Loucy (cell line): ENCODE results near the gene FOXRED2.
A peak's percentile ranks its signal among the peaks of the same experiment; 100 is the strongest.
"Not testable (repeated sequence)": the region's sequence is repeated elsewhere in the genome, so short reads cannot be mapped to it uniquely, and the experiment has no call there.

Experiments used
- H2AFZ ChIP-seq: fragments of 200-600 bp; sonication (generic); 2 replicates; pipeline ENCODE4 v1.6.0; 2016; ENCODE audit warnings: antibody characterized with exemption, mild to moderate bottlenecking, low read length, moderate library complexity
- H3F3A ChIP-seq: fragments of 200-600 bp; 2 replicates; pipeline ENCODE4 v1.6.0; 2016; ENCODE audit warnings: antibody characterized with exemption, low read depth, mild to moderate bottlenecking
- H3K27me3 ChIP-seq: fragments of 200-600 bp; sonication (generic); 2 replicates; pipeline ENCODE4 v1.6.1; 2014; ENCODE audit warnings: low read length, mild to moderate bottlenecking; ENCODE audit not compliant: insufficient read depth, poor library complexity, severe bottlenecking
- H3K36me3 ChIP-seq: fragments of 200-600 bp; sonication (generic); 2 replicates; pipeline ENCODE4 v1.6.1; 2016; ENCODE audit warnings: low read length; ENCODE audit not compliant: insufficient read depth
- H3K4me1 ChIP-seq: fragments of 200-600 bp; sonication (generic); 2 replicates; pipeline ENCODE4 v1.5.1; 2014; ENCODE audit warnings: low read length, mild to moderate bottlenecking; ENCODE audit not compliant: insufficient read depth, poor library complexity, severe bottlenecking
- H3K4me2 ChIP-seq: fragments of 200-600 bp; sonication (generic); 2 replicates; pipeline ENCODE4 v1.6.0; 2014; ENCODE audit warnings: antibody characterized with exemption, low read length, low read depth, mild to moderate bottlenecking; ENCODE audit not compliant: poor library complexity, severe bottlenecking
- H3K4me3 ChIP-seq: fragments of 200-600 bp; sonication (generic); 2 replicates; pipeline ENCODE4 v1.5.1; 2014; ENCODE audit warnings: low read length, mild to moderate bottlenecking, mixed read lengths; ENCODE audit not compliant: poor library complexity, severe bottlenecking
- H3K79me2 ChIP-seq: fragments of 200-600 bp; sonication (generic); 2 replicates; pipeline ENCODE4 v1.6.1; 2014; ENCODE audit warnings: low read length; ENCODE audit not compliant: insufficient read depth
- H3K9ac ChIP-seq: fragments of 200-600 bp; sonication (generic); 2 replicates; pipeline ENCODE4 v1.6.0; 2014; ENCODE audit warnings: mild to moderate bottlenecking, low read depth, low read length, moderate library complexity; ENCODE audit not compliant: poor library complexity, severe bottlenecking
- H3K9me2 ChIP-seq: fragments of 200-600 bp; sonication (generic); replicated peaks from 2 replicates; pipeline ENCODE4 v1.6.1; 2016; ENCODE audit warnings: low read depth, low read length, mixed read lengths
- H3K9me3 ChIP-seq: fragments of 200-600 bp; sonication (generic); 2 replicates; pipeline ENCODE4 v1.6.1; 2014; ENCODE audit warnings: mild to moderate bottlenecking, antibody characterized with exemption, low read length, low read depth; ENCODE audit not compliant: insufficient read depth
- H4K20me1 ChIP-seq: fragments of 200-600 bp; sonication (generic); 2 replicates; pipeline ENCODE4 v1.6.0; 2014; ENCODE audit warnings: antibody characterized with exemption, low read length, mild to moderate bottlenecking; ENCODE audit not compliant: insufficient read depth, poor library complexity, severe bottlenecking
- EZH2phosphoT487 ChIP-seq: fragments of 200-600 bp; IDR thresholded peaks from 2 replicates; pipeline ENCODE4 v1.6.1; 2018; ENCODE audit warnings: antibody characterized with exemption, mild to moderate bottlenecking, moderate library complexity, borderline replicate concordance
- TF ChIP-seq, protein P1 (sequence below): fragments of 200-600 bp; sonication (generic); conservative IDR thresholded peaks from 2 replicates; pipeline ENCODE4 v1.5.1; 2014; ENCODE audit warnings: mild to moderate bottlenecking, antibody characterized with exemption, low read length

FOXRED2 gene

DNA sequence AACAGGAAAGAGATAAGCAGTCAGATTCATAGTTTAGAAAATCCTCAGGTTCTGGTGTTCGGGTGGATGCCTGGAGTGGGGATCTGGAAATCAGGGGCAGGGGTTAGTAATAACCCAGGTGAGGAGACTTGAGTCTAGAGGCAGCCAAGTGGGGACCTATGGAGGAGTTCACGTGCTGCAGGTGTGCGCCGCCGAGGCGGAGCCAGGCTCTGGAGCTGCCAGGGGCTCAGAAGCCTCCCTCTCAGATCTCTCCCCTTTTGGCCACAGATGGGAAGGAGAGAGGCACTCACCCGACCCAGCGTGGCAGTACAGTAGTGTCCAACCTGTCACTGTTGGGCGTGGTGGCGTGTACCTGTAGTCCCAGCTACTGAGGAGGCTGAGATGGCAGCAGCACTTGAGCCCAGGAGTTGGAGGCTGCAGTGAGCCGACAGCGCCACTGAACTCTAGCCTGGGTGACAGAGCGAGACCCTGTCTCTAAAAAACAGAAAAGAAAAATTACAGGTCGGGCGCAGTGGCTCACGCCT is 52.9 kb downstream of the FOXRED2 start:
- peak overlapping the region; percentile 86 for H3K9ac ChIP-seq
- peak overlapping the region; percentile 83 for H3K4me2 ChIP-seq
- peak overlapping the region; percentile 84 for H3K4me3 ChIP-seq
- no peaks in the 10 kb centered on the region for H4K20me1 ChIP-seq
- no peak overlapping the region for H2AFZ ChIP-seq
- H3K27me3 ChIP-seq = no peaks in the 10 kb centered on the region
- H3K9me3 ChIP-seq = no peaks in the 10 kb centered on the region
- no peaks in the 10 kb centered on the region for H3K9me2 ChIP-seq
- H3K4me1 ChIP-seq = peaks cover 70% of the 10 kb centered on the region
- TF ChIP-seq EZH2phosphoT487 = no peak
- TF ChIP-seq, protein P1, sequence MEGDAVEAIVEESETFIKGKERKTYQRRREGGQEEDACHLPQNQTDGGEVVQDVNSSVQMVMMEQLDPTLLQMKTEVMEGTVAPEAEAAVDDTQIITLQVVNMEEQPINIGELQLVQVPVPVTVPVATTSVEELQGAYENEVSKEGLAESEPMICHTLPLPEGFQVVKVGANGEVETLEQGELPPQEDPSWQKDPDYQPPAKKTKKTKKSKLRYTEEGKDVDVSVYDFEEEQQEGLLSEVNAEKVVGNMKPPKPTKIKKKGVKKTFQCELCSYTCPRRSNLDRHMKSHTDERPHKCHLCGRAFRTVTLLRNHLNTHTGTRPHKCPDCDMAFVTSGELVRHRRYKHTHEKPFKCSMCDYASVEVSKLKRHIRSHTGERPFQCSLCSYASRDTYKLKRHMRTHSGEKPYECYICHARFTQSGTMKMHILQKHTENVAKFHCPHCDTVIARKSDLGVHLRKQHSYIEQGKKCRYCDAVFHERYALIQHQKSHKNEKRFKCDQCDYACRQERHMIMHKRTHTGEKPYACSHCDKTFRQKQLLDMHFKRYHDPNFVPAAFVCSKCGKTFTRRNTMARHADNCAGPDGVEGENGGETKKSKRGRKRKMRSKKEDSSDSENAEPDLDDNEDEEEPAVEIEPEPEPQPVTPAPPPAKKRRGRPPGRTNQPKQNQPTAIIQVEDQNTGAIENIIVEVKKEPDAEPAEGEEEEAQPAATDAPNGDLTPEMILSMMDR = no peak
- H3K79me2 ChIP-seq = peaks cover 12% of the 10 kb centered on the region
- peaks cover 10% of the 10 kb centered on the region for H3F3A ChIP-seq
- no peaks in the 10 kb centered on the region for H3K36me3 ChIP-seq

DNA sequence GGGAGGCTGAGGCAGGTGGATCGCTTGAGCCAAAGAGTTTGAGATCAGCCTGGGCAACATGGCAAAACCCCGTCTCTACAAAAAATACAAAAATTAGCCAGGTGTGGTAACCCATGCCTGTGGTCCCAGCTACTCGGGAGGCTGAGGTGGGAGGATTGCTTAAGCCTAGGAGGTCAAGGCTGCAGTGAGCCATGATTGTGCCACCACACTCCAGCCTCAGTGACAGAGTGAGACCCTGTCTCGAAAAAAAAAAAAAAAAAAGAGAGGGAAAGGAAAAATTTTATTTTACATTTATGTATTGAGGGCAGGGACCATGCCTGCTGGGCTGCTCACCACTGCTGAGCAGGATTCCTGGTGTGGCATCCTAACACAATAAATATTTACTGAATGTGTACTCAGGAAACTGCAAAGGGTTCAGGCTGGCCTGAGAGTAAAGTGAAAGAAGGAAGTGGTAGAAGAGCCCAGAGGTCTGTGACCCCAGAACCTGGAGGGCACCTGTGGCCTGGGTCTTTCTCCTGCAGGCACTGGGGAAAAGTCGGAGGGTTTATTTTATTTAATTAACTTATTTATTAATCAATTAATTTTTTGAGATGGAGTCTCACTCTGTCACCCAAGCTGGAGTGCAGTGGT is 53.7 kb downstream of the FOXRED2 start:
- Histone ChIP-seq H3K4me2 (peak overlapping the region; percentile 67), H3K4me3 (peak overlapping the region; percentile 51), H3K9ac (peak overlapping the region; percentile 62), H3K4me1 (peaks cover 74% of the 10 kb centered on the region), H3K79me2 (peaks cover 12% of the 10 kb centered on the region)
- H3K9me2 ChIP-seq, H3K36me3 ChIP-seq, H3K27me3 ChIP-seq, H3F3A ChIP-seq, H2AFZ ChIP-seq, H3K9me3 ChIP-seq, H4K20me1 ChIP-seq: not testable (repeated sequence)

DNA sequence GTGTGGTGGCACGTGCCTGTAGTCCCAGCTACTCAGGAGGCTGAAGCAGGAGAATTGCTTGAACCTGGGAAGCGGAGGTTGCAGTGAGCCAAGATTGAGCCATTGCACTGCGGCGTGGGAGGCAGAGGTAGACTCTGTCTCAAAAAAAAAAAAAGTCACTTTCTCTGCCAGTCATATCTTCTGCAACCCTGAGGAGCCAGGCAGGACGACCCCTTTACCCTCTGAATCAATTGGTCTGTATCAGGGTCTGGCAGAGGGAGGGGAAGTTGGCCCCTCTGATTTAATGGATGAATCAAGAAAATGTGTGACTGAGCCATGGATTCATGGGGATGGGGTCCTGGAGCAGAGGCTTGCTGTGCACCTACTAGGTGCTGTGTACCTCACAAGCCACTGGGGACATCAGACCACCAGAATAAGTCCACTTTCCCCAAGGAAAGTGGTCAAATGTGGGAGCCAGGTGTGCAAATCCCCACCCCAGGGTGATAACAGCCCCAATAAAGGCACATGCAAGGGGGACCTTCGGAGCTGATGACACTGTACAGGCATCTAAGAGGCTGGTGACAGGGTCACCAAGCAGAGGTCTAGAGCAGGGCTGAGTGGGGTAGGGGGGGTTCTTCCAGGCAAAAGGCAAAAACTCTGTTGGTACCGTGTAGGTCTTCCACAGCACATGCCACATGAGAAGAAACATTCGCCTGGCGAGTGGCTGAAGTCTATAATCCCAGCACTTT is 54.4 kb downstream of the FOXRED2 start:
- no peaks in the 10 kb centered on the region for H3K9me2 ChIP-seq
- peaks cover 10% of the 10 kb centered on the region for H3F3A ChIP-seq
- H3K9me3 ChIP-seq = no peaks in the 10 kb centered on the region
- no peaks in the 10 kb centered on the region for H3K27me3 ChIP-seq
- peaks cover 75% of the 10 kb centered on the region for H3K4me1 ChIP-seq
- TF ChIP-seq, protein P1 = 0 out of 2 replicates have a peak, but pooled peaks have one; percentile 10
- no peak for TF ChIP-seq EZH2phosphoT487
- H3K4me3 ChIP-seq = peak overlapping the region; percentile 51
- peak overlapping the region; percentile 62 for H3K9ac ChIP-seq
- H4K20me1 ChIP-seq = no peaks in the 10 kb centered on the region
- peaks cover 12% of the 10 kb centered on the region for H3K79me2 ChIP-seq
- H2AFZ ChIP-seq = no peak overlapping the region
- peak overlapping the region; percentile 67 for H3K4me2 ChIP-seq
- no peaks in the 10 kb centered on the region for H3K36me3 ChIP-seq

DNA sequence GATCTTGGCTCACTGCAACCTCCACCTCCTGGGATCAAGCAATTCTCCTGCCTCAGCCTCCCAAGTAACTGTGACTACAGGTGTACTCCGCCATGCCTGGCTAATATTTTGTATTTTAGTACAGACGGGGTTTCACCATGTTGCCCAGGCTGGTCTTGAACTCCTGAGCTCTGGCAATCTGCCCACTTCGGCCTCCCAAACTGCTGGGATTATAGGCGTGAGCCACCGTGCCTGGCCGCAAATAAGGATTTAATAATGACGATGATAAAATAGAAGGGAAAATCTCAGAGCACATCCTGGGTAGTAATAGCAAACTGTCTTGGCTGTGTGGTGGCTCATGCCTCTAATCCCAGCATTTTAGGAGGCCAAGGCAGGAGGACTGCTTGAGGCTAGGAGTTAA is 55.9 kb downstream of the FOXRED2 start:
- not testable (repeated sequence) for H2AFZ ChIP-seq, H3K9me3 ChIP-seq, H3K36me3 ChIP-seq, H3K27me3 ChIP-seq, H3F3A ChIP-seq, H4K20me1 ChIP-seq, H3K9me2 ChIP-seq
- H3K4me1 ChIP-seq = peaks cover 76% of the 10 kb centered on the region
- peak overlapping the region; percentile 76 for H3K9ac ChIP-seq
- H3K4me2 ChIP-seq = peak overlapping the region; percentile 67
- H3K79me2 ChIP-seq = peaks cover 12% of the 10 kb centered on the region
- H3K4me3 ChIP-seq = peak overlapping the region; percentile 51
